HS-5 (cell line): ENCODE measurements around the gene TOB2.
"Not testable (repeated sequence)": the region's sequence is repeated elsewhere in the genome, so short reads cannot be mapped to it uniquely, and the experiment has no call there.

Source experiments
- DNase-seq: peaks from one replicate; pipeline ENCODE4 v3.0.0-alpha.2; 2012; ENCODE audit warnings: low read depth

Gene TOB2

DNA sequence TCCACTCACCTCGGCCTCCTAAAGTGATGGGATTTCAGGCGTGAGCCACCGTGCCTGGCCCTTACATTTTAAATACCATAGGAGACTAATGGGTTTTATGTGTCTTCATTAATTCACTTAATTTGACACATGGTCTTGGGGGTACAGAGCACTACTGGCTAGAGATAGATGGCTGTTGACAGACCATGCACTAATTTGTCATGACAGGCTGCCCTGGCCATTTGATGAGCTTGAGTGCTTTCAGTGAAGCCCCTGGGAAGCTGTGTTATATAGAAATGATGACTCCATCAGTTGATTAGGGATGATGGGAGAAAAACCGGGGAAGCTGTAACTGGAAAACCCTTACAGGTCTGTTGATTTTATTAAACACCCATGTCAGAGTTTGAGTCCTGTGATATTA is 15.3 kb upstream of the TOB2 start:
- no peak for DNase-seq

DNA sequence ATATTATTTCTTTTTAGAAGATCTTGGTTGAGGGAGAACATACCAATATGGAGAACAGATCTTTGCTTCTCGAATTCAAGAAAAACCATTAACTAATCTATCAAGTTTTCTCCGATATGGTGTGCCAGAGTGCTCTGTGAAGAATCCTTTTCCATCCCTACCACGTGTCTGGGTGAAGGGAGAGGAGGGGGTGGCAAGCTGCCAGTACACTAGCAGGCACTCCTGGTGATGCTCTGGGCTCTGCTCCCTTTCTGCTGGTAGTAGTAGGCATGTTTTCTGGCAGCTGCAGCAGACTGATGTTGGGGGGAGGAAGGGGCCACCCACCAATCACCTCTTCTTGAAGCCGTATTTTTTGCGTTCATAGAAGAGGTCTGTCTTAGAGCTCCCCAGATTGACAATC is 13.5 kb upstream of the TOB2 start:
- not testable (repeated sequence) for DNase-seq

DNA sequence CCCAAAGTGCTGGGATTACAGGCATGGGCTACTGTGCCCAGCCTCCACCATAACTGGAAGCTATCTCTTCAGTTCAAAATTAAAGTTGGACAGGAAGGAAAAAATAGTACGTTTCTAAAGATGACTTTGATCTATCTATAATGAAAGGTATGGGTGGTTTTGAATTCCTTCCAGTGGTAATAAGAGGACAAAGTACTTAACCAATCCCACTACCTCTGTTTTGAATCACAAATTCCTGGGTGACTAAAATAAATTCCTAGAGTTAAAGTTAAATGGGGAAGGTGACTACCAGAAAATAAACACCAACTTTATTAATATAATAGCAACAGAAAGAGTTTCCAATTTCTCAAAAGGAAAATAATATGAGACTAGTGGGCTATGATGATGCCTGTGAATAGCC is 12.8 kb upstream of the TOB2 start:
- no peak for DNase-seq

DNA sequence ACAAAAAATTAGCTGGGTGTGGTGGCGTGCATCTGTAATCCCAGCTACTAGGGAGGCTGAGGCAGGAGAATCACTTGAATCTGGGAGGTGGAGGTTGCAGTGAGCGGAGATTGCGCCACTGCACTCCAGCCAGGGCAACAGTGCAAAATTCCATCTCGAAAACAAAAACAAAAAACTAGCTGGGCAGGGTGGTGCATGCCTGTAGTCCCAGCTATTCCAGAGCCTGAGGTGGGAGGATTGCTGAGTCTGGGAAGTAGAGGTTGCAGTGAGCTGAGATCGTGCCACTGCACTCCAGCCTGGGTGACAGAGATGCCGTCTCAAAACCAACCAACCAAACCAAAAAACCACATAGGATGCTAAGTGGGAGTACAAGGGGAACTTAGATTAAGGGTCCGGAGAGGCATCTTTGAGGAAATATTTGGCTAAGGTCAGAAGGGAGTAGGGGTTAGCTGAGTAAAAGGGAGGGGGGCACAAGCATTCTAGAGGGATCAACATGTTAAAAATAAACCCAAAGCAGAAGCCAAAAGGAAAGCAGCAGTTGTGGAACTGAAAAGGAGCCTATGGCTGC is 11.6 kb upstream of the TOB2 start:
- DNase-seq = no peak

DNA sequence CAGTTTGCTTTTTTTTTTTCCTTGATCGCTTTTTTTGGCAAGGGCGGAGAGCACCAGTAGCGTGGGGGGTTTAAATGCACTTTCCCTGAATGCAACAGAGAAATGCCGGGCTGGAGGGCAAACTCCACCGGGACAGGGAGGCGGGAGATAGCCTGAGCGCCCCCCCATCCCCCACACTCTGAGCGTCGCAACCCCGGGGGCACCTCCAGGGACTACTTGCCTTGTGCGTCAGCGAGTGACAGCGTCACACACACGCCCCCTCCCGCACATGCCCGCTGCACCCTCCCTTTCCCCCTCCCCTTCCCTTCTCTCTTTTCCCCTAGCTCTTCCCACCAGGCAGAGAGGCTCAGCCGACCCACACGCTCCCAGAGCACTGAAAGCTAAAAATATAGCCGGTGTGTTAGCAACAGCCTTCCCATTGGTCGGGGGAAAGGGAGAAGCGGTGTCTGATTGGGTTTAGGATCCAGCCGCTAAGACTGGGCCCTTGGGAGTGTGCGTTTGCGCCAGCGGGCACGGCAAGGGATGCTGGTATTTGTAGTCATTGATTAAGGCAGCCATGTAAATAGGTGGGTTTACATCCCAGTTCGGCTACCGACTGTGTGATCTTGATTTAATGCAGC is 1.7 kb upstream of the TOB2 start:
- DNase-seq = peak; percentile 97

DNA sequence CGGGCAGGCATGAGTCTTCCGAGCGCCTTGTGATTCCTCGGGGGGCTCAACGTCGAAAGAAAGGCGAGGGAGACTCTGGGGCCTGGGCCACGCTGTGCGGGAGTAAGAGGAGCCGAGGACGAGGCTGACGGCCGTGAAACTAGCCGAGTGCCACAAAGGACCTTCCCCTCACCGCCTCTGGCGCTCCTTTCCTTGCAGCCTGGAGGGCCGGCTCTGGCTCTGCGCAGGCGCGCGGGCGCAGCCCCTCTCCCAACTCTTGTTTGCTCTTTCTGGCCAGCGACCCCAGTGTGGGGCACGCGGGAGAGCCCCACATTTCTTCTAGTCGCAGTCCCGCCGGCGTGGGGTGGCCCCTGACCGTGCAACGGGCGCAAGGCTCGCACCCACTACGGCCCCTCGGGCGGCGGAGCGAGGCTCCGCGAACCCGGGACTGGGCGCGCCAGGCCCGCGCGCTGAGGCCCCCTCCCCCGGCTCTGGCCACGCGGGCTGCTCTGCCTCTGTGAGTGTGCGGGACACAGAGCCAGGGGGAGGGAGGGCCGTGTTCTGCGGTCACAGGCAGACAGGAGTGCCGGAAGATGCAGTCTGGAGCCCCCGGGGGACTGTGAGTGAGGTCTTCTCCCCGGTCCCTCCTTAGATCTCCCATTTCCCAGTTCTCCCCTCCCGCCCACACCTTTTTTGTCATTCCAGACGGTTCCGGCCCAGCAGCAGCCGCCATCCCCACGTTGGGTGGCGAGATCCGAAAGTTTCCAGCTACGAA is 1.0 kb upstream of the TOB2 start:
- peak; percentile 19 for DNase-seq

DNA sequence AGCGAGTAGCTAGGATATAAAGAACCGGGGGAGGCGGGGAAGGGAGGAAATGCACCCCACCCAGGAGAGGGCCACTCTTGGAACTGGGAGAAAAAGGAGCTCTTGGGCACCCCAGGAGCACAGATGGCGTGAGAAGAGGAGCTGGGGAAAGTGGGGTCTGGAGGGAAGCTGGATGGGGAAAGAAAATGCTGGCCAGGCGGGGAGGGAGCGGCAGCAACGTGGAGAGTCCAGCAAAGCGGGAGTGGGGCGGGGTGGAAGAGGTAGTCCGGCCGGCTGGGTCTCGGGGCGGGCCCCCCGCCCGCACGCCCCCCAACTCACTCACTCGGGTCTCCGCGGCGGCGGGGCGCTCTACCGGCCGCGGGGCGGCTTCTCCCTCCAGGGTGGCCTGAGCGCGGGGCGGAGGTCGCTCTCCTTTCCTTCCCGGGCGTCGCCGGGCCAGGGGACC is 522 bp downstream of the TOB2 start:
- no peak for DNase-seq

DNA sequence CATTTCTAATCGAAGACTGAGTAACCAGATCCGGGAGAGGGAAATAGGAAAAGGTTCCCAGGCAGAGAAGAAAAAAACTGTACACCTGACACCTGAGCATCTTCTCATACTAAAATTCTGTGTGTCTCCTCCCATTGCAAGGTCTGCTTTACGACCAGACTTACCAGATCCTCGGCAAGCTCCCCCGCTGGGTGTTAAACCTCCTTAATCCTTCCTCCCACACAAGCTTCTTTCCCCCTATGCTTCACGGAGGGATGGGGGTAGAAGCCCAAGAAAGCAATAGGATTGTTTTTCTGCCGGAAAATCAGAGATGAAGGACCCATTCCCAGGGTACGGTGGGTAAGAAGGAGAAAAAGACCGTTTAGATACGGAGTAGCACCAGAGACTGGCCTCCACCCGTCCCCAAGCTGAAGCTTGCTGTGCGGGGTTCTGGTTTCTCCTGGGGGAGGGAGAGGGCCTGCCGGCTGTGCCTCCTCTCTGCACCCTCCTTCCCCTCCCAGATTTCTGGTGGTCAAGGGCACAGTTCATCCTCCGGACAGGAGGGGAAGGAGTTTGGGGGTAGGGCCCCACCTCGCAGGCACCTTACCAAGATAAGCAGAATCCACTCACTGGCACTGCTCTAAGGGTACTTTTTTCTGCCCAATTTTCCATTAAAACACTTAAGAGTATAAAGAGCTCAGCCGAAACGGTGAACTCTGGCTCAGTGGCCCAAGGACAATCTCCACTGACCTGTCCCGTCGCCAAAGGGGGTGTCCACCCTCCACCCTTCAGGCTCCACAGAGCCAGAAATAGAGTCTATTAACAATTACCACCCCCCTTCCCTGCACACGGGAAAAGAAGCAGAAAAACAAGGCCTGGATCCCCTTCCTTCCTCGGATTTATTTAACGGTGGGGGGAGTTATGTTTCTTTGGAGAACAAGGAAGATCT is 1.2 kb downstream of the TOB2 start:
- no peak for DNase-seq

DNA sequence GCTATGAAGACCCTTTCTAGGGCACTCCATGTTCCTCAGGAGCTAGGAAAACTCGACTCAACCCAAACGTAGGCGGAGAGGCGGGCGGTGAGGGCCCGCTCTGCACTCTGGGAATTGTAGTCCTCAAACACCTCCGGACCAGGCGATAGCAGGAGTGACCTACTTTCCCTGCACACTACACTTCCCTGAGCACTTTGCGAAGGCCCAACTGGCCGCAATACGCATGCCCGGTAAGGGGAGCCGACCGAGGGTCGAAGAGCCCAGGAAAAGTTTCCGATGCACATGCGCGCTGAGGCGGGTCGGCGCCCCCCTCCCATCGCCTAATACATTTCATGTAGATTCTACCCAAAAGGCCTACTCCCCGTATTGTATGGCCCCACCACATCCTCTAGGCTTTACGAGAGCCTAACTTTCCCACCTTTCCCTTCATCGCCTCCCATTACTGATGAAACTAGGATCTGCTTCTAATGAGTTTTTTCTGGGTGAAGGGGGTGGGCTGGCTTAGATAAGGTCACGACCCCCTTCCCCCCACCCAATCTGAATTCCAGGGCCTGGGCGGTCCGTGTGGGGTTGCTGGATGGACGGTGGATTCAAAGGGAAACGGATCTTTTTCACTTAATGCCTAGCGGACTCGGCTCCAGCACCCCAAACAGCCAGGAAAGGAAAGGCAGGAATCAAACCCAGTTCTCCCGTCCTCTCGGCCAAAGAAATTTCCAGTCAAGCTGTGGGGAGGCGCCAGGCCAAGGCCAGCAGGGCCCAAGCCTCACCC is 2.1 kb downstream of the TOB2 start:
- peak; percentile 83 for DNase-seq

DNA sequence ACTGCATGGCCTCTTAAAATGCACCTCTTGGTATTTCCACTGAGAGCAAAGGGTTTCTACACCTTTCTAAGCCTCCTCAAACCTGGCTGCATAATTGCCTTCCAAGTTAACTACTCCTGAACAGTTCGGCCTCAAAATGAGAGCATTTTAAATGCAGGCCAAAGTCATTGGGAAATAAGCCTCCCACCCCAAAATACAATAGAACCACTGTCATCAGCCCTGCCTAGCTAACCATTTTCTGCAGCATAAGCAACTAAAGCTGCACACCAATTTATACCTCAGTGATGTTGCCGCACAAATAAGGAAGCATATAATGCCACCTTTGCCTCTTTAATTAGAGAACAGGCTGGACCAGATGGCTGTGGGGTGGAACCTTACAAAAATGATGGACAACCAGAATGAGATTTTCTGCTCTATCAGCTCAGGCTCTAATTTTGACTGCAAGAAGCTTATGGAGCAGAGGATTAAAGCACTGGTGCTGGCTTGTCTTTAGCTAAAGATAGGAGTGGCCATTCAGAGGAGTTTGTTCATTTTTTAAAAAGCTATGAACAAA is 4.3 kb downstream of the TOB2 start:
- DNase-seq = no peak

DNA sequence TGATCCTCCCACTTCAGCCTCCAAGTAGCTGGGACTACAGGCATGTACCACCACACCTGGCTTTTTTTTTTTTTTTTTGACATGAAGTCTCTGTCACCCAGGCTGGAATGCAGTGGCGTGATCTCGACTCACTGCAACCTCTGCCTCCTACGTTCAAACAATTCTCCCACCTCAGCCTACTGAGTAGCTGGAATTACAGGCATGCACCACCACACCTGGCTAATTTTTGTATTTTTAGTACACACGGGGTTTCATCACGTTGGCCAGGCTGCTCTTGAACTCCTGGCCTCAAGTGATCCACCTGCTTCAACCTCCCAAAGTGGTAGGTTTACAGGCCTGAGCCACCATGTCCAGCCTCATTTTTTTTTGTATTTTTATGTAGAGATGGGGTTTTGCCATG is 6.1 kb downstream of the TOB2 start:
- DNase-seq = not testable (repeated sequence)

DNA sequence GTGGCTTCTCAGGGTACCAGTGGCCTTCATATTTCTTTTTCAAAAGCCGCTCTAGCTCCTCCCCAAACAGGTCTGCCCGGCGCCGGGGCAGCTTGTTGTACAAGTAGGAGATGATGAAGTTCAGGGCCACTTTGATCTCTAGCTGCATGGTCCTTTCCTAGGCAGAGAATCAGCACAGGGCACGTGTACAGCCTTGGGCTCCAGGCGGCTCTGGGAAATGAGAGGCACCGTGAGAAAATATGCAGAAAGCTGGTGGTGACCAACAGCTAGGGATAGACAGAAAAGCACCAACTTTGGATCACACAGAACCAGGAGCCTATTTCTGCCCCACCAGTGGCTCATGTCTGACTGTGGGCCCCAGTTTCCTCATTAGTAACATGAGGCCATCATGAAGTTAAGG is 9.4 kb downstream of the TOB2 start:
- DNase-seq = no peak

DNA sequence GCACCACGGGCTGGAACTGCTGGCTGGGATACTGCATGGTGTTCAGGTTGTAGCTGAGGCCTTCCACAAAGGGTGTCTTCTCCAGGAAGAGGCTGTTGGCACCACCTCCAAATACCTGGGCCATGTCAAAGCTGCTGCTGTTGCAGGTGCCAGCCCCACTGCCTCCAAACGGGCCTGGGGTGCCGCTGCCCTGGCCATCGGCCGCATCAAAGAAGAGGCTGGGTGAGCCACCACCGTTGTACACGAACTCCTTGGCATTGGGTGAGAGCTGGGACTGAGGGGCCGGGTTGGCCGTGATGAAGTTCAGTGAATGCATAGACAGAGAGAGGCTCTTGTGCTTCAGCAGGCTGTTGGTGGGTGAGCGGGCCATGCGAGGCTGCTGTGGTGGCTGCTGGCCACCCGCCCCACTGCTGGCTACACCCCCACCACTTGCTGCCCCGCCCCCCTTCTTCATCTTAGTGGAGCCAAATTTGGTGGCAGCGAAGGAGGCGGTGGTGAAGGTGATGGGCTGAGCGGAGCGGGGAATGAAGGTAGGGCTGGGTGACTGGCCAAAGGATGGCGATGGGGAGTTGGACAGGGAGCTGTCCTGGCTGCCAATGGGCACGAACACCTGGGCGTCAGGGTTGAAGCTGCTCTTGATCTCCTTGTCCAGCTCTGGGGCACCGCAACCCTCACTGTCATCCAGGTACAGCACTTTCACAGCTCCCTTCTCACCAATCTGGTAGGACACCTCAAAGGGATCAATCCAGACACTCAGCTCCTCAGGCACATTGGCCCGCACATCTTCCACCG is 10.1 kb downstream of the TOB2 start:
- no peak for DNase-seq

DNA sequence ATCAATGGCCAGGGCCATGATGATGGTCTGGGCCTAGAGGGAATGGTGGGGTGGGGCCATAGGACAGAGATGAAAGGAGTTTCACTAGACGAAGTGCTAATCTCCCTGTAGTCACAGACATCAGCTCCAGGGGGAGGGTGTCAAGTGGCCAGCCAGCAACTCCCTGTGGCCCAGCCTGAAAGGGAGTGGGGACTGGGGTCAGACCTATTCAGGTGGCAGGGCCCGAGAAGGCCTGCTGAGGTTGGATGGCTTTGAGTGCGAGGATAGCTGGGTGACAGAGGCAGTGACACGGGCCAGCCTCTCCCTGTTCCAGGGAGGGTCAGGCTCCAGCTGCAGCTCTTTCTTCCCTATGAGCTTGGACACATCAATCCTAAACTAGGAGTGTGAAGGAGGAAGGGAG is 11.0 kb downstream of the TOB2 start:
- DNase-seq = no peak

DNA sequence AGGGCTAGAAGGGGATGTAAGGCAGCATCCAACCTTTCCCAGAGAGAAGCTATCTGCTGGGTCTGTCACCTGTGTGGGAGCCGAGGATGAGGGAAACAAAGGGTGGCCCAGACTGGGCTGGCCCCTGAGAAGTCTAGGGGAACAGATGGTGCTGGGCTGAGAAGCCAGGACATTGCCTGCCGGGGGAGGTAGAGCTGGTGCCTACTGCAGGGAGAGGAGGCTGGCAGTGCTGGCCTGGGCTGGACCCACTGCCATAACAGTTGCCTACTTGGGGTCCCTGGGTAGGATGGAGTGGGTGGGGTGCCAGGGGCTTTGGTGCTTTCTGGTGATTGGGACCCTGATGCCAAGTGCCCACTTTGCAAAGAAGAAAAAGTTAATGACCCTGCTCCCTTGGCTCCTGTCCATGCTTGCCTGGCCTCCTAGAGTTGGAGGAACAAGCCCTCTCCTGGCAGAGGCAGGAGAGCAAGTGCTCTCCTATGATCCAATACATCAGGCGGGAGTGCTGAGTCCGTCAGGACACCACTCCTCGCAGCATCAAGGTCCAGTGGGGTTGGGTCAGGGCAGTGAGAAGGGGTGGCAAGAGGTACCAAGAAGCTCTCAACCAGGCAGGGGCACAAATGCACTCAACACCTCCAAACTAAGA is 12.1 kb downstream of the TOB2 start:
- not testable (repeated sequence) for DNase-seq

DNA sequence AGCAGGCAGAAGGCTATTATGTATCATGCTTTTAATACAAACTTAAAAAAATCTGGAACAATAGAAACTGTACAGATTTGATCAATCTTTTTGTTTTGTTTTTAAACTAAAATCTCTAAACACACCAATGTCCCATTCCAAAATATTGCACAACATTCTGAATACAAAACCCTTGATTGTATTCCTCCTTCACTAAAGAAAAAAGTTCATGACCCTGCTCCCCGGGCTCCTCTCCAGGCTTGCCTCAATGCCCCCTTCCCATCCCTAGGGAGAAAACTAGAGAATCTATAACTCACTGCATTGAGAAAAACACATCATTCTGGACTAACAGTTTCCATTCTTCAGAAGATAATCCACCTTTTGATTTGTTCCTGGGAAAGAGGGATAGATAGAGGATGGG is 13.1 kb downstream of the TOB2 start:
- not testable (repeated sequence) for DNase-seq

DNA sequence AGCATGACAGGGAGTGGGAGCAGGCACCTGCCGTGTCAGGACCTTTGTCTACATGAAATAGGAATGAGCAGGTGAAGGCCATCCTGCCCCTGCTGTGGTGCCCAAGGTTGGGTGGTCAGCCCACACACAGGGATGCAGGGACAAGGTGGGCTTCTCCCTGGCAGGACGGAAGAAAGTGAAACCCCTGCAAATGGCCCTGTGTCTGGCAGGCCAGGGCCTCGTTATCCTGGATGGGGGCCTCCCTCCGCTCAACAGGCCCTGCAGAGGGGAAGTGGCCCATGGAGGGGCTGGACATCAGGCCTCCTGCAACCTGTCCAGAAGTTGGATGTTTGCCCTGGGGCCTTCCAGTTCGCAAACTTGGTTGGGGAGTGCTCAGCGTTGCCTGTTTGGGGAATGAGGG is 14.9 kb downstream of the TOB2 start:
- no peak for DNase-seq

DNA sequence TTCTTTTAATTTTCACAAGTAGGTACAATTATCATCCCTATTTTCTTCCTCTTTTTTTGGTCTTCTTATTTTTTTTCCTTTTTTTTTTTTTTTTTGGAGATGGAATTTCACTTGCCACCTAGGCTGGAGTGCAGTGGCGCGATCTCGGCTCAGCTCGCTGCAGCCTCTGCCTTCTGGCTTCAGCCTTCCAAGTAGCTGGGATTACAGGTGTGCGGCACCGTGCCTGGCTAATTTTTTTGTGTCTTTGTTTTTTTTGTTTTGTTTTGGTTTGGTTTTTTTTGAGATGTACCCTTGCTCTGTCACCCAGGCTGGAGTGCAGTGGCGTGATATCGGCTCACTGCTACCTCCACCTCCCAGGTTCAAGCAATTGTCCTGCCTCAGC is 16.7 kb downstream of the TOB2 start:
- no peak for DNase-seq

DNA sequence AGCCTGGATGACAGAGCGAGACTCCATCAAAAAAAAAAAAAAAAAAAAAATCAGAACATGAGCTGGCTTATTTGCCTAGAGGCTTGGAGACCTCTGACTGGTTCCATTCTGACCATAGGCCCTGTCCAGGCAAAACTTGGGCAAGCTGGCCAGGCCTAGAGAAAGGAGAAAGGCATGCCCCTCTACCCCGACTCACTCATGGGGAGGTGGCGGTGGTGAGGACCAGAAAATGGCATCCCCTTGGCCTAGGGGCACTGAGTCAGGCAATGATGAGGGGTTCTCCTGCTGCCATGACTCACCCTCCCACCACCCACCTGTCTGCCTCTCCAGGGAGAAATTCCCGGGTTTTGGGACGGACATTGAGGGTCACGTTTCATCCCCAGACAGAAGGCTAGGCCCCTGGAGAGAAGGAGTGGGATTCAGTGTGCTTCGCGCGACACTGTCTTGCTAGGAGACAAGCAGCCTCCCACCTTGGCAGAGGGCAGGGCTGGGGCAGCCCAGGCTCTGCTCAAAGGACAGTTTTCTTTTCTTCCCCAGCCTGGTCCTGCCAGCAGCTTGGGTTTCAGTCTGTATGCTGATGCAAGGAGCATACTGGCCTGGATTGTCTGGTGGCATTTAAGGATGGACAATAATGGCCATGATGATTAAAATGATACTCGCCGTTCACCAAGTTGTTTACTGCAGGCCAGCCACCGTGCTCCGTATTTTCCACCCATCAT is 17.2 kb downstream of the TOB2 start:
- no peak for DNase-seq
